GM12801 (cell line): ENCODE data around the gene FAM222A.

ENCODE experiments used
- TF ChIP-seq, protein P1 (sequence below): IDR thresholded peaks from one replicate; pipeline ENCODE4 v1.5.1; 2011; ENCODE audit warnings: control low read depth; ENCODE audit not compliant: insufficient read length; ENCODE audit errors: extremely low read depth

Gene FAM222A

DNA sequence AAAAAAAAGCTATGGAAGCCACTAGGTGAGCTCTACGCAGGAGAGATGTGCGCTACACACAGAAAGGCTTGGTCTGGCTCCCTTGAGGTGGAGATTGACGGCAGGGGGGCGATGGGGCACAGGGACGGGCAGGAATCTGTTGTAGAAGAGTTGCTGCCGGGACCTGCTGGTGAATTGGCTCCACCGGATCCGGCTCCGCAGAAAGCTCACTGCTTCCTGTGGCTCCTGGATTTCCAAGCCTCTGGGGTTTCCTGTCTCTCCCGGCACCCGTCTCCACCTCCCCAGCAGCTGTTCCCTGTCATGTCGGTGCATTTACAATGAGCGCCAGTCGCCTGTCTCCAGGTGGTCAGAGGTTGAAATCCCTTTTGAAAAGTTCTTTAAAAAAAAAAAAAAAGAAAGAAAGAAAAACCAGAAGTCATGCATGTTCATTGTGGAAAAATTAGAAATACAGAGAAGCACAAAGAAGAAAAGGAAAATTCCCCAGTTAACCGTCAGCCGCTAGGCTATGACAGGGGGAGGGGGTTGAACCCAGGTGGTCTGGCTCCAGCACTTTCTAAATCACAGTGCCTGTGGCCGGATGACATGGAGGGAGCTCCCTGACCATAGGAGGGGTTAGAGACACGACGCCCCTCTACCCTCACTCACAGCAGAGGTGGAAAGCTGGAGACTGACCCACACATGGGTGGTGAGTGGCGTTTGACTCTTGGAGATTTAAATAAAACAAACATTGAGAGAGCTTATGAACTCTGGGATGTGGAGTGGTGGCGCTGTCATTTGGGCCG lies 20.8 kb downstream of the FAM222A start:
- TF ChIP-seq, protein P1, sequence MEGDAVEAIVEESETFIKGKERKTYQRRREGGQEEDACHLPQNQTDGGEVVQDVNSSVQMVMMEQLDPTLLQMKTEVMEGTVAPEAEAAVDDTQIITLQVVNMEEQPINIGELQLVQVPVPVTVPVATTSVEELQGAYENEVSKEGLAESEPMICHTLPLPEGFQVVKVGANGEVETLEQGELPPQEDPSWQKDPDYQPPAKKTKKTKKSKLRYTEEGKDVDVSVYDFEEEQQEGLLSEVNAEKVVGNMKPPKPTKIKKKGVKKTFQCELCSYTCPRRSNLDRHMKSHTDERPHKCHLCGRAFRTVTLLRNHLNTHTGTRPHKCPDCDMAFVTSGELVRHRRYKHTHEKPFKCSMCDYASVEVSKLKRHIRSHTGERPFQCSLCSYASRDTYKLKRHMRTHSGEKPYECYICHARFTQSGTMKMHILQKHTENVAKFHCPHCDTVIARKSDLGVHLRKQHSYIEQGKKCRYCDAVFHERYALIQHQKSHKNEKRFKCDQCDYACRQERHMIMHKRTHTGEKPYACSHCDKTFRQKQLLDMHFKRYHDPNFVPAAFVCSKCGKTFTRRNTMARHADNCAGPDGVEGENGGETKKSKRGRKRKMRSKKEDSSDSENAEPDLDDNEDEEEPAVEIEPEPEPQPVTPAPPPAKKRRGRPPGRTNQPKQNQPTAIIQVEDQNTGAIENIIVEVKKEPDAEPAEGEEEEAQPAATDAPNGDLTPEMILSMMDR = no peak

DNA sequence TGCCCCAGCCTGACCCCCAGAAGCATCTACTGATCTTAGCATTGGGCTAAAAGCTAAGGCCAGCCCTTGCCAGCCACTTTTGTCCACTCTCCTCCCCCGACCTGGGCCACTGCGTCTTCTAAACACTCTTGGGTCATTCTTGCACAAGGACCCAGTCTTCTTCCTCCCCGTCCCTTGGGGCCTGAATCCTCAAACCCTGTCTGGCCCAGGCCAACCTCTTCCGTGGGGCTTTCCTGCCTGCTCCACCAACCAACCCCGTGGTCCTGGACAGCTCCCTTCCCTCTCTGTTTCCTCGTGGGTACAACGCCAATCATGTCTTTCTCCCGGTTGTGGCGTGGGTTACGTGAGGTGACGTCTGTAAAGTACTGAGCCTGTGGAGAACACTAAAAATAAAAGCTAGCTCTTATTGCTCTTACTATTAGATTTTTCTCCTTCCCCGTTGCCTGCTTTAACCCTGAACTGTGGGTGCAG lies 21.5 kb downstream of the FAM222A start:
- TF ChIP-seq, protein P1 = no peak

DNA sequence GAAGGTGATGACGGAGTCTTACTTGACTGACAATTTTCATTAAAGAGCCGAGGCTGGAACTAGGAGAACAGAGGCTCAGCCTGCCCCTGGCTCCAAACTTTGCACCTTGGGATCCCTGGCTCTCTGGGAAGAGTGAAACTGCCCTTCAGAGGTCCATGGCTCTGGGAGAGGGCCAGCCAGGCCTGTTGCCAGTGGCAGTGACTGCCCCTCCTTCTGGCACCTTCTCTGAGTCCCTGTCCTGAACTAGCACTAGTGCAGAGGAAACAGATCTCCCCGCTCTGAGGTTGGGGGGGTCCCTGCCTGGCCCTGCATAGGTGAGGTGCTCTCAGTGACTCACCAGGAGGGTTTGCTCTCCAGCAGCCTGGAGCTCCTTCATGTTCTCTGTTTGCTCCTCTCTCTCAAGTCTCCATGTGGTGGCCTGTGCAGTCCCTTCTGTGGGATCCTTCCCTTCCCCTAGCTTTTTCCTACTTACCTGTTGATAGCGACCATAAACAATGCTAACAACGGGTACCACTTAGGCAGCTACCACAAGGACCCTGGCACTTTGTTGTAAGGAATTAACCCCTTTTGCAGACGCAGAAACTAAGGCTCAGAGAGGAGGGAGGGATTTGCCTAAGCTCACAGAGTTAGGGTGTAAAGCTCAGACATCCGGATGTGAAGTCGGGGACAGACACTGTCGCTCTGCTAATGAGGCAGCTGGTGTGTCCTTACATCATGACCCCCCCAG lies 22.4 kb downstream of the FAM222A start:
- TF ChIP-seq, protein P1 = no peak

DNA sequence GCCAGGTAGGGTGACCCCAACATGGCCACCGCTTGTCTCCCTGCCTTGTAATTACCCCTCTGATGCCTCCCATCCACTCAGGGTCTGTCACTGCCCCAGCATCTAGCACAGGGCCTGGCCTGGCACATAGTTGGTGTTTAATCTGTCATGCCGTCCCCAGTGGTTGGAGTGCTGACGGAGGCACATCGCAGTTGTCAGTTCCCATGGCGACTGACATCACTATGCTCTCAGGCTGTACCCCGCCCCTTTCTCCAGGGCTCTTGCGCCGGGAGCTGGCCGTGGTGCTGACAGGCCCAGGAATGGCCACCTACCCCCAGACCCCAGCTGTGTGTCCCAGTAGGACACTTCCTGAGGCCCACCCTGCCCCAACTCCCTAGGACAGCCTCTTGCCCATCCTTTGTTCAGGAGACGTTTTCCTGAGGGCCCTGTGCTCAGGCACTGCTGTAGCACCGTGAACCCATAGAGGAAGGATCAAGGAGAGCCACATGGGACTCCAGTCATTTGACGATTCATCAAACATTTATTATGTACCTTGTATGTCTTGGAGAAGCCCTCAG lies 23.0 kb downstream of the FAM222A start:
- TF ChIP-seq, protein P1 = no peak

DNA sequence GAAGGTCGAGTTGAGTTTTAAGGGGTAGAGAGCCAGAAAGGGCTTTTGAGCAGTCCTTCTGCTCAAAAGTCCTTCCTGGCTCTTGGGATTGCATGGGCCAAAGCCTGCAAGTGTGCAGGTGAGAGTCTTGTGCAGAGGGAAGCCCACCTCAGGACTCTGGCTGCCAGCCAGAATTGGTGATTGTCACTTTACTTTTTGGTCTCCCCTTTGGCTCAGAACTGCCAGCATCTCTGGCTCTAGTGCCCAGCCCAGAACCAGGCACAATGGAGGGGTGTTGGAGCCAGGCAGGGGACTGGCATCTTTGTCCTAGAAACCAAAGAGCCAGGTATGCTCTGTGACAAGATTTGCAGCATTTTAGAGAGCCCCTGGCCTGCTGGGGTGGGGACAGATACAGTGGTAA lies 23.5 kb downstream of the FAM222A start:
- TF ChIP-seq, protein P1 = no peak

DNA sequence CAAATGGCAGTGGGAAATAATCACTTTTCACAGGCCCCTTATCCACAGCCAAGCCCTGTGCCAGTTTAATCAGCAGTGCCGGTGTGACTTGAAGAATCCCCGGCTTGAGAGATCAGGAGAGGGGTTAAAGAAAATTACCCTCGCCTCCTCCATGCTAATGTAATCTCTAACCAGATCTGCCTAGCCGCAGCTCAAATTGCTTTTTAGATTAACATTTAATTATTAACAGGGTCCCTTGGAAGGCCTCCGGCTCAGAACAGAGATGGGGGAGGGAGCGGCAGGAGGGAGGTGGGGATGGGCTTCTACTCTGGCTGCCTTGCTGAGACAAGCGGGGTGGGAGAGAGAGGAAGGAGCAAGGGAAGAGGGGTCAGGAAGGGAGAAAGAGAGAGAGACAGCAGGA lies 24.0 kb downstream of the FAM222A start:
- TF ChIP-seq, protein P1 = no peak

DNA sequence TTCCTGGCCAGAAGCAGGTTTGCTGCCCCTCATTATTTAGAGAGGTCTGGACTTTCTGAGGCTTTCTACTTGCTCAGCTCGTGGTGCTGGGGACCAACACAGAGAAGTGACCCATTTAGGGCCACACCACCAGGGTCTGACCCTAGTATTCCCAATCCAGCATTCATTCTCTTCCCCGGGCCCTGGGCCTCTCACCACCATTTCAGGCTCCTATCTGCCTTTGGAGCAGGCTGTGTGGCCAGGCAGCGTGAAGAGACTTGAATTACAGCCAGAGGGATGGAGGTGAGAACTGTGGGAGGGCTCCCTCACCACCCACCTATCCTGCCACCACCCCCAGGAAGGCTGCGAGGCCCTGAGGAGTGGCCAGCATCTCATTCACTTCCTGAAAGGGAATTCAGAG lies 24.6 kb downstream of the FAM222A start:
- TF ChIP-seq, protein P1 = no peak
